Progenitor cell of endocrine pancreas (in vitro differentiated cells): ENCODE data around the gene SCYGR3. TPM values are rescaled to one million over a fixed set of nuclear protein-coding genes. Genes with fewer than 3 reads are reported as not detected.

Source experiments
- DNase-seq: peaks from one replicate; pipeline ENCODE4 v3.0.0; 2021; ENCODE audit warnings: low spot score; ENCODE audit not compliant: unreplicated experiment
- H3K27ac Mint-ChIP-seq: 2 replicates; pipeline ENCODE4 v1.8.0; 2021; ENCODE audit warnings: mild to moderate bottlenecking, moderate library complexity, mixed read lengths
- H3K27me3 Mint-ChIP-seq: 2 replicates; pipeline ENCODE4 v1.8.0; 2021; ENCODE audit warnings: mixed read lengths
- H3K36me3 Mint-ChIP-seq: 2 replicates; pipeline ENCODE4 v1.8.0; 2022; ENCODE audit warnings: mixed read lengths; ENCODE audit not compliant: insufficient read depth
- H3K4me1 Mint-ChIP-seq: 2 replicates; pipeline ENCODE4 v1.8.0; 2021; ENCODE audit warnings: low read depth, mixed read lengths
- H3K4me3 Mint-ChIP-seq: 2 replicates; pipeline ENCODE4 v1.8.0; 2021; ENCODE audit warnings: low read depth, mild to moderate bottlenecking, moderate library complexity, mixed read lengths
- H3K9me3 Mint-ChIP-seq: 2 replicates; pipeline ENCODE4 v1.8.0; 2021; ENCODE audit warnings: low read depth, mixed read lengths
- total RNA-seq: library from RNA; stranded (reverse); gene quantifications from 2 replicates; pipeline ENCODE4 v1.2.1, GENCODE V29; 2021
- TF ChIP-seq, protein P1 (sequence below): fragments of 200-600 bp; sonication (generic); IDR thresholded peaks from one replicate; pipeline ENCODE4 v1.5.0; 2021; ENCODE audit warnings: antibody characterized with exemption, mild to moderate bottlenecking; ENCODE audit not compliant: unreplicated experiment

The SCYGR3 gene
- total RNA-seq, 1 donor from 2014 or later, result not detected

- Mint-ChIP-seq H3K27me3 (peaks cover 18% of the 10 kb centered on the region), H3K27ac (no peak overlapping the region), H3K4me3 (no peak overlapping the region), H3K36me3 (no peaks in the 10 kb centered on the region), H3K9me3 (no peaks in the 10 kb centered on the region), H3K4me1 (no peaks in the 10 kb centered on the region)
- TF ChIP-seq, protein P1, sequence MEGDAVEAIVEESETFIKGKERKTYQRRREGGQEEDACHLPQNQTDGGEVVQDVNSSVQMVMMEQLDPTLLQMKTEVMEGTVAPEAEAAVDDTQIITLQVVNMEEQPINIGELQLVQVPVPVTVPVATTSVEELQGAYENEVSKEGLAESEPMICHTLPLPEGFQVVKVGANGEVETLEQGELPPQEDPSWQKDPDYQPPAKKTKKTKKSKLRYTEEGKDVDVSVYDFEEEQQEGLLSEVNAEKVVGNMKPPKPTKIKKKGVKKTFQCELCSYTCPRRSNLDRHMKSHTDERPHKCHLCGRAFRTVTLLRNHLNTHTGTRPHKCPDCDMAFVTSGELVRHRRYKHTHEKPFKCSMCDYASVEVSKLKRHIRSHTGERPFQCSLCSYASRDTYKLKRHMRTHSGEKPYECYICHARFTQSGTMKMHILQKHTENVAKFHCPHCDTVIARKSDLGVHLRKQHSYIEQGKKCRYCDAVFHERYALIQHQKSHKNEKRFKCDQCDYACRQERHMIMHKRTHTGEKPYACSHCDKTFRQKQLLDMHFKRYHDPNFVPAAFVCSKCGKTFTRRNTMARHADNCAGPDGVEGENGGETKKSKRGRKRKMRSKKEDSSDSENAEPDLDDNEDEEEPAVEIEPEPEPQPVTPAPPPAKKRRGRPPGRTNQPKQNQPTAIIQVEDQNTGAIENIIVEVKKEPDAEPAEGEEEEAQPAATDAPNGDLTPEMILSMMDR, result no peak
- DNase-seq, result no peak
Measured at GRCh38 chr2:227615181-227615580, 541 bp upstream of the SCYGR3 start.

DNA sequence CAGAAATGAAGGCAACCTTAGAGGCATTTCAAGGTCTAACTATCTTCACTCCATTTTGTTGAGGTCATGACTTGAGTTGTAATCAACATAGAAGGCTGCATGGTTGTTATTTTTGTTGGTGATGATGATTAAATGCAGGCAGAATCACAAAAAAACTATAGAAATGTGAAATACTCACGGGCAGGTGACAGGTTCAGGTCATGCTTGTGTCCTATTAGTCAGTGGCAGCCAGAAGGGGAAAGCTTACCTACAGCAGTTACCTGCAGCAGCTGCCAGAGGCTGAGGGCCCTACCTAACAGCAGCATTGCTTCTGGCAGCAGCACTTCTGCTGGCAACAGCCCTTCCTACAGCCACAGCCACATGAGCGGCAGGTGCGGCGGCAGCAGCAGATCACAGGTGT is 394 bp downstream of the SCYGR3 start:
- no peak overlapping the region for H3K27ac Mint-ChIP-seq
- TF ChIP-seq, protein P1, result no peak
- no peak for DNase-seq
- no peak overlapping the region for H3K4me3 Mint-ChIP-seq
- H3K4me1 Mint-ChIP-seq, result no peaks in the 10 kb centered on the region
- no peaks in the 10 kb centered on the region for H3K36me3 Mint-ChIP-seq
- no peaks in the 10 kb centered on the region for H3K9me3 Mint-ChIP-seq
- H3K27me3 Mint-ChIP-seq, result peaks cover 18% of the 10 kb centered on the region

GRCh38 chr2:227613272-227613660 is 1.4 kb downstream of the SCYGR3 start:
- Mint-ChIP-seq H3K27me3 (peaks cover 18% of the 10 kb centered on the region), H3K9me3 (no peaks in the 10 kb centered on the region), H3K27ac (no peak overlapping the region), H3K4me1 (no peaks in the 10 kb centered on the region), H3K36me3 (no peaks in the 10 kb centered on the region), H3K4me3 (no peak overlapping the region)
- DNase-seq, result no peak
- TF ChIP-seq, protein P1, result no peak

GRCh38 chr2:227612546-227613271 is 1.9 kb downstream of the SCYGR3 start:
- H3K27ac Mint-ChIP-seq, result no peak overlapping the region
- no peaks in the 10 kb centered on the region for H3K36me3 Mint-ChIP-seq
- no peak for DNase-seq
- H3K27me3 Mint-ChIP-seq, result peaks cover 14% of the 10 kb centered on the region
- no peaks in the 10 kb centered on the region for H3K4me1 Mint-ChIP-seq
- no peak overlapping the region for H3K4me3 Mint-ChIP-seq
- TF ChIP-seq, protein P1, result no peak
- H3K9me3 Mint-ChIP-seq, result no peaks in the 10 kb centered on the region

- Mint-ChIP-seq H3K9me3 (no peaks in the 10 kb centered on the region), H3K36me3 (no peaks in the 10 kb centered on the region), H3K4me1 (no peaks in the 10 kb centered on the region), H3K27me3 (peaks cover 3% of the 10 kb centered on the region), H3K4me3 (no peak overlapping the region), H3K27ac (no peak overlapping the region)
- DNase-seq, result no peak
- TF ChIP-seq, protein P1, result no peak
Measured at GRCh38 chr2:227610123-227610522, 4.5 kb downstream of the SCYGR3 start.
